Activated naive CD8-positive, alpha-beta T cell treated with anti-CD3 and anti-CD28 coated beads, Interleukin-2, amount 10 ng/mL, durations not matched to agents 7 days and 5 days (primary cell): ENCODE measurements around the gene NFATC1. TPM values are rescaled to one million over a fixed set of nuclear protein-coding genes. Genes with fewer than 3 reads are reported as not detected.

Experiments
- ATAC-seq: fragments of 150-1000 bp; cut with Tn5 transposase; one replicate; pipeline ENCODE4 v1.10.0; 2021; ENCODE audit warnings: low read depth, moderate library complexity
- POLR2A ChIA-PET: fragments of 350-600 bp; sonication (Branson Sonifier 250); formaldehyde crosslinking; loops from one replicate; lab custom pipeline; 2021; ENCODE audit warnings: antibody characterized with exemption; lab: Charles Lee
- DNase-seq: peaks from one replicate; pipeline ENCODE4 v3.0.0; 2021
- H3K27ac Mint-ChIP-seq: one replicate; pipeline ENCODE4 v1.8.0; 2022; ENCODE audit warnings: mild to moderate bottlenecking, mixed read lengths
- H3K27me3 Mint-ChIP-seq: one replicate; pipeline ENCODE4 v1.8.0; 2022; ENCODE audit warnings: mild to moderate bottlenecking, moderate library complexity, mixed read lengths
- H3K36me3 Mint-ChIP-seq: one replicate; pipeline ENCODE4 v1.8.0; 2021; ENCODE audit warnings: mild to moderate bottlenecking, mixed read lengths
- H3K4me1 Mint-ChIP-seq: one replicate; pipeline ENCODE4 v1.8.0; 2021; ENCODE audit warnings: mixed read lengths
- H3K4me3 Mint-ChIP-seq: one replicate; pipeline ENCODE4 v1.8.0; 2022; ENCODE audit warnings: mild to moderate bottlenecking, moderate library complexity, mixed read lengths
- H3K9me3 Mint-ChIP-seq: one replicate; pipeline ENCODE4 v1.8.0; 2021; ENCODE audit warnings: mixed read lengths
- total RNA-seq, 2 experiments: library from RNA; stranded (reverse); gene quantifications; one replicate each; pipeline ENCODE4 v1.2.3, GENCODE V29; 2021

NFATC1 gene
- total RNA-seq, 2 experiments from 2014 or later: 46.9 to 50.8 TPM

DNA sequence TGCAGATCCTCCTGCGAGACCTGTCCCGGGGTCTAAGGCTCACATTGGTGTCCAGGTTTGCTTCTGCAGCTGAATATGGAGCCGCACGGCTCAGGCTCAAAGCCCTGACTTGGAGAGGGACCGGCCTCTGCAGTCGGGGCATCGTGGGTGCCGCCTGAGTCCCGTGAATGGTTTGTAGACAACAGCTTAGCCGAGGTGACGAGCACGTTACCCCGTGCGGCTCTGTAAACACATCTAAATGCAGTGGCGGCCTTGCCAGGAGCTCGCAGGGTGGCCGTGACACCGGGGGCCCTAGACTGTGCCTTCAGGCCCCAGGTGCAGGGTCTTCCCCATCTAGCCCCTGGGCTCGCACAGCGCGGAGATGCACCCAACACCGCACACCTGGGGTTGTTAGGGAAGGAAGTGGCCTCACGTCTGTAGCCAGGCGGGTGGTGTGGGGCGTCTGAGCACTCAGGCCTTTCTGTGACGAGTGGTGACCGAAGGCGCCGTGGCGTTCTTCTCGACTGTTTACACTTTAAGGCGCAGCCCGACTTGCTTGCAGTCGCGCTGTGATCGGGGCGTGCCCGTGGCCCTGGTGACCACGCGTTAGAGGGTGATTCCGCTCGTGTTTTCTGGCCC is 91.6 kb downstream of the NFATC1 start:
- Mint-ChIP-seq H3K36me3 (peaks cover 9% of the 10 kb centered on the region), H3K4me1 (peaks cover 9% of the 10 kb centered on the region), H3K4me3 (no peak overlapping the region), H3K9me3 (no peaks in the 10 kb centered on the region), H3K27me3 (no peaks in the 10 kb centered on the region), H3K27ac (no peak overlapping the region)
- DNase-seq (no peak), ATAC-seq (no peak)
- POLR2A ChIA-PET: interaction anchor here (0.6 kb wide), 1 partner anchor 16 kb away, joined by 3 read pairs; no protein-coding TSS in a partner anchor

DNA sequence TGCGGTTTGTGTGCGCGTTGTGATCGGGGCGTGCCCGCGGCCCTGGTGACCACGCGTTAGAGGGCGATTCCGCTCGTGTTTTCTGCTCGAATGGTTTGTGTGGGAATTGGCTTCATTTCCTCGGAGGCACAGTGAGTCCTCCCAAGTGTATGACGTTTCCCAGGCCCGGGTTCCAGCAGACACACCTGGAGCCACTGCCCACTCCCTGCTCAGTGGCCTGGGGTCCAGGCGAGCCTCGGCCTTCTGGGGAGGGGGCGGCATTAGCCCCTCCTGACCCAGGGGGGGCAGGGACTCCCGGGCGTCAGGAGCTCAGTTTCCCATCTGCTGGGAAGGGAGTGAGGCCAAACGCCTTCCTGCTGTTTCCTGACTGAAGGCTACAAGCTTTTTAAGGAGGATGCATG is 92.1 kb downstream of the NFATC1 start:
- no peak for DNase-seq
- no peak overlapping the region for H3K4me3 Mint-ChIP-seq
- no peak for ATAC-seq
- peaks cover 10% of the 10 kb centered on the region for H3K36me3 Mint-ChIP-seq
- no peaks in the 10 kb centered on the region for H3K27me3 Mint-ChIP-seq
- no peaks in the 10 kb centered on the region for H3K9me3 Mint-ChIP-seq
- no peak overlapping the region for H3K27ac Mint-ChIP-seq
- peaks cover 9% of the 10 kb centered on the region for H3K4me1 Mint-ChIP-seq
- POLR2A ChIA-PET: interaction anchor here (0.6 kb wide), 1 partner anchor 16 kb away, joined by 3 read pairs; no protein-coding TSS in a partner anchor

DNA sequence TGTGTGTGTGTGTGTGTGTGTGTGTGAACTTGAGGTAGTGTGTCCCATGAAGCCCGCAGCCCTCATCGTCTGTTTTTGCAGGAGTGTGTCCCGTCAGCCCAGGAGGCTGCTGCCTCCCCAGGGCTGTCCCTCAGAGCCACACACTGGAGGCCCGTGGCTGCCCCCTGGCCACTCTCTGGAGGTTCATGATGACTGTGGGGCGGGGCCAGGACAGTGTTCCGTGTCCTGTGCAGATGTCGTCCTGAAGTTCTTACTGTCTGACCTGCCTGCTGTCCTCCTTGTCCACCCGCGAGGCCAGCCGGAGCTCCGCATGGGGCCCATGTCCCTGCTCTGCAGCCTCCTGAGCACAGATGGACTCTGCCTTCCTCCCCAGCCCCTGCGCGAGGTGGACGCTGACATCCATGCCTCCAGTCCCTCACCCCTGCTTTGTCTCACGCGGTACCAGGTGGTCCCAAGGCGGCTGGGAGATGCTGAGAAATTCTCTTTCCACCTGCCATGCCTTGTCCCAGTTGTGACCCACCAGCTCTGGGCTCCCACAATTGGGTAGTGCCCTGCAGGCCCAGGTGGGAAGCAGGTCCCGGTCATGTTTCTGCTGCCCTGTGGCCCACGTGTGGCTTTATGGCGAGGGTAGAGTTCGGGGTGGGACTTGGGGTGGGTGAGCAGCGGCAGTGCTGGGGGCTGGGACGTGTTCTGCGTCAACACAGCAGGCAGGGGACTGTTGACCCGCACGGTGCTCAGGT is 92.8 kb downstream of the NFATC1 start:
- ATAC-seq (no peak), DNase-seq (no peak)
- Mint-ChIP-seq H3K9me3 (no peaks in the 10 kb centered on the region), H3K27ac (no peak overlapping the region), H3K36me3 (peaks cover 10% of the 10 kb centered on the region), H3K4me3 (no peak overlapping the region), H3K27me3 (no peaks in the 10 kb centered on the region), H3K4me1 (peaks cover 9% of the 10 kb centered on the region)
- POLR2A ChIA-PET: interaction anchor here (0.6 to 0.7 kb wide), 2 partner anchors 15 to 35 kb away, joined by 3 to 5 read pairs; no protein-coding TSS in a partner anchor

DNA sequence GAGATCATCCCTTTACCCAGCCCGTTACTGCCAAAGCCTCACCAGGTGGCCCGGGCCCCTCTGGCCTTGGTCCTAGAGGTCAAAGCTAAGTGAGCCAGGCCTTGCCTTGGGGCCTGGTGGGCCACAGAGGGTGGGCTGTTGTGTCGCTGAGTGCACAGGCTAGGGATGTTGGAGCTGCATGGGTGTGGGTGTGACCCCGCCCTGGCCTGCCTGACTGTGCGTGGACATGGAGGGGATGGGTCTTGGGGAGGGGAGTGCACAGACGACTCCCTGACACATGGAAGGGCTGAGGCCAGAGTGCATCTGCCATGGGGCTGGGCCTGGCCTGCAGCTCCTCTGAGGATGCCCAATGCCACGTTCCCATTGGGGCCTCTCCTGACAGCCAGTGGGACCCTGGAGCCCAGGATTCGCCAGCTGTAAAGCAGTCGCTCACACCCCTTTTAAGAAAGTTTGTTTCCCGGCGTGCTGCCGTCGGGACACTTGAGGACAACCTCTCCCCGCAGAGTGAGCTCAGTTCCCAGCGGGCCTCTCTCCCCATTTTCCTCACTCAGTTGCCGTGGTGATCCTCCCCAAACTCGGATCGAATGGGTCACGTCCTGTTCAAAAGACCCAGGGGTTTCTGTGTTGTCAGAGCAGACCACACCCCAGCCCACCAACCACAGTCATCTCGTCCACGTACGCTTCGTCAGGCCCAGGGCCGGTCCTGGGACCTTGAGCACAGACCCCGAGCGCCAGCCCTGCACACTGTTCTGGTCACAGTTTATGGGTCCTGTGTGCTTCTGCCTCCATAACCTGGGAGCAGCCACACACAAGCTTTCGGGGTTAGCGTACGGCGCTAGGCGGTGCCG is 93.5 kb downstream of the NFATC1 start:
- POLR2A ChIA-PET: no interaction called here
- peak; percentile 29 for DNase-seq
- ATAC-seq: no peak
- Mint-ChIP-seq H3K36me3 (peaks cover 10% of the 10 kb centered on the region), H3K9me3 (no peaks in the 10 kb centered on the region), H3K27me3 (no peaks in the 10 kb centered on the region), H3K4me3 (no peak overlapping the region), H3K4me1 (peaks cover 9% of the 10 kb centered on the region), H3K27ac (no peak overlapping the region)

DNA sequence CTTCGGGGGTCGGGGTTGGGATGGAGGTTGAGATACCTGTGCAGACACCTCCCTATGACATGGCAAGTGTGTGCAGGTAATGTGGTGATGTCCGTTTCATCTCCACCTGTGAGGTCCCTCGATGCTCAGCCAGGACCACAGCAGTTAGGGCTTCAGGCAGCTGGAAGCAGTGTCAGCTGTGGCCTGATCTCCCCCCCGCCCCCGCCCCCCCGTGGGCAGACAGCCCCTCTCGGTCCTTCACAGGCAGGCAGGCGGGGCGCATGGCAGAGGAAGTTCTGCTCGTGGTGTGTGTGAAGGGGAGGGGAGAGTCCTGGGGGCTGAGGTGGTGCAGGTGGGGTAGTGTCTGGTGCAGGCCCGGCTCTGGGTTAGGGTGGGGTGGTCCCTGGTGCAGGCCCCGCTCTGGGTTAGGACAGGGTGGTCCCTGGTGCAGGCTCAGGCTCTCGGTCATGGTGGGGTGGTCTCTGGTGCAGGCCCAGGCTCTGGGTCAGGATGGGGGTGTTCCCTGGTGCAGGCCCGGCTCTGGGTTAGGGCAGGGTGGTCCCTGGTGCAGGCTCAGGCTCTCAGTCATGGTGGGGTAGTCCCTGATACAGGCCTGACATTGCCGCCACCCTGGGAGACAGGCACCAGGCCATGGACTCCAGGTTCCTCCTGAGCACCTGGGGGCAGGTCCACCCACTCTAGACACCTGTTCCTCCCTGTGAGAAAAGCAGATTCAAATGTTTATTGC is 94.3 kb downstream of the NFATC1 start:
- Mint-ChIP-seq H3K4me3 (no peak overlapping the region), H3K4me1 (peaks cover 9% of the 10 kb centered on the region), H3K36me3 (peaks cover 12% of the 10 kb centered on the region), H3K27me3 (no peaks in the 10 kb centered on the region), H3K9me3 (no peaks in the 10 kb centered on the region), H3K27ac (no peak overlapping the region)
- POLR2A ChIA-PET: no interaction called here
- ATAC-seq (no peak), DNase-seq (no peak)

DNA sequence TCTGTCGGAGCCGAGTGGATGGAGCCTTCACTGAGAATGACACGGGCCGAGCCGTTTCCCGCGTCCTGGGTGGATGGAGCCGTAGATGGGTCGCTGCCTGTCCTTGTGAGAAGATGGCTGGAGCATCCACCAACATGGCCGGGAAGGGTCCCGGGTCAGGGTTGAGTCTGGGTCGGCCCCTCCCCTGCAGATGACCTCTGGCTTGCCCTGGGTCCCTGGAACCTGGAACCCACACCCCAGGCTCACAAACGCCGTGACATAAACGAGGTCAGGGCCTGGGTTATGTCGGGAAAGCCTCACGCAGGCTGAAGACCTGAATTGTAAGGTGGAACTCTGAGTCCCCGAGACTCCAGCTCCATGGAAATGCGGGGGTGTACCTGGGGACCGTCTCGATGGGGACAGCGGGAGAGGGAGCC is 94.9 kb downstream of the NFATC1 start:
- Mint-ChIP-seq H3K36me3 (peaks cover 17% of the 10 kb centered on the region), H3K27ac (no peak overlapping the region), H3K27me3 (no peaks in the 10 kb centered on the region), H3K4me3 (no peak overlapping the region), H3K9me3 (no peaks in the 10 kb centered on the region), H3K4me1 (peaks cover 9% of the 10 kb centered on the region)
- DNase-seq (no peak), ATAC-seq (no peak)
- POLR2A ChIA-PET: no interaction called here

DNA sequence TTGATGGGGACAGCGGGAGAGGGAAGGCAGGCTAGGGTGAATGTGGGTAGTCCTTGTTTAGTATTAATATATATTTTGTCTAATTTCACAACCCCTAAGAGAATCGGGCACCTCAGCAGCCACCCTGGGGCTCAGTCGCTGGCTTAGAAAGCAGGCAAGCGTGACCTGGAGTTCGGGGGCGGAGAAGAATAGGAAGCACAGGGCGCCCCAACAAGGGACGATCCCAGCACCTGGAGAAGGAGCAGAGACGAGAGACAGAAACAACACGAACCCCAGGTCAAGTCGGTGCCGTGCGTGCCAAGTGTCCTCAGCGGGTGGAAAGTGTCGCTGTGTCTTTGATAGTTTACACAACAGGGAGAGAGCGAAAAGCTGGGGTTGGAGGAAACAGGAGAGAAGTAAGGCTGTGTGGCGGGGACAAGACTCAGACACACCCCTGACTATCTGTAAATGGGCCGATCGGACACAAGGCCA is 95.4 kb downstream of the NFATC1 start:
- ATAC-seq: no peak

DNA sequence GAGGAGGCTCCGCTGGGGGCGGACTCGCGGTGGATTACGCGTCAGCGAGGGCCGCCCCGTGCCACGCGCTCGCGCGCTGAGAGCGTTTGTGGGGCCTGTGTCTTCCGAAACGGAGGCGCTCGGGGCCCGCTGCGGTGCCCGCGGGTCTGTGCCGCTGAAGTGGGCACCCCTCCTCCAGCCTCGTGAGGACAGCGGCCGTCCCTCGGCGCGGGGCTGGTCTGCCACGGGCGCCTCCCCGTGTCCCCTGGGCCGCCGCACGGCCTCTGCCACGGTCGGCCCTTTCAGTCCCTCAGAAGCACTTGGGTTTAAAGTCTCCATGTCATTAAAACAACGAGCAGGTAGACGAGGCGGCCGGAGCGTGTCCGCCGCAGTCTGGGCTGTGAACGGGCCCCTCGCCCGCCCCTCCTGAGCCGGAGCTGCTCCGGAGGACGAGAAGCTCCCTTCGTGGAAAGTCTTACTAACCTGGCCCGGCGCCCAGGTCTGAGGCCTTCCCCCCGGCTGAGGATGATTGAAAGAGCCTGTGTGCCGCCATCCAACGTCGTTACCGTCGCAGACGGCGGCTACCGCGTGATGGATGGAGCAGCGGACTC is 97.6 kb downstream of the NFATC1 start:
- Mint-ChIP-seq H3K4me3 (no peak overlapping the region), H3K27me3 (no peaks in the 10 kb centered on the region), H3K36me3 (peaks cover 37% of the 10 kb centered on the region), H3K27ac (no peak overlapping the region), H3K4me1 (peaks cover 9% of the 10 kb centered on the region), H3K9me3 (peaks cover 7% of the 10 kb centered on the region)
- ATAC-seq (no peak), DNase-seq (peak; percentile 15)
- POLR2A ChIA-PET: interaction anchor here (0.7 kb wide), 1 partner anchor 25 kb away, joined by 3 read pairs; no protein-coding TSS in a partner anchor

More for the DNA sequence above, 95.4 kb downstream of the NFATC1 start:
- POLR2A ChIA-PET: no interaction called here
- no peak for DNase-seq
- H3K27ac Mint-ChIP-seq: no peak overlapping the region
- peaks cover 19% of the 10 kb centered on the region for H3K36me3 Mint-ChIP-seq
- peaks cover 2% of the 10 kb centered on the region for H3K9me3 Mint-ChIP-seq
- H3K27me3 Mint-ChIP-seq: no peaks in the 10 kb centered on the region
- H3K4me1 Mint-ChIP-seq: peaks cover 9% of the 10 kb centered on the region
- no peak overlapping the region for H3K4me3 Mint-ChIP-seq

DNA sequence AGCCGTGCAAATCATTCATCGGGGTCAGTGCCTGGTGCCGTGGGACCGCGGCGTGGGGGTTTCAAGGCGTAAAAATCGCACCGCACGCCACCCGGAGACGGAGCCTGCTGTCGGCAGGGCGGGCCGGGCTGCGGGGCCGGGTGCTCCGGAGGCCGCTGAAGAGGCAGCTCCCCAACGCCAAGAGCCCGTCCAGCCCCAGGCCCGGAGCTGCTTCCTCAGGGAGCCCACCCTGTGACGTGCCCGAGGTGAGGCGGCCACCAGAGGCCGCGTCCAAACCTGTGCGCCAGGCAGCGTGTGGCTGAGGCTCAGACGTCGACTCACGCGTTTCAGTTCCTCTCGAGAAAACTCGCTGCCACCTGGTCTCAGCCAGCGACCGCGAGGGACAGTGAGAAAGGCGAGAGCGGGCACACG is 98.1 kb downstream of the NFATC1 start:
- H3K27me3 Mint-ChIP-seq: no peaks in the 10 kb centered on the region
- H3K9me3 Mint-ChIP-seq: peaks cover 10% of the 10 kb centered on the region
- POLR2A ChIA-PET: no interaction called here
- H3K27ac Mint-ChIP-seq: no peak overlapping the region
- H3K36me3 Mint-ChIP-seq: peaks cover 42% of the 10 kb centered on the region
- ATAC-seq (no peak), DNase-seq (peak; percentile 21)
- peaks cover 9% of the 10 kb centered on the region for H3K4me1 Mint-ChIP-seq
- no peak overlapping the region for H3K4me3 Mint-ChIP-seq

DNA sequence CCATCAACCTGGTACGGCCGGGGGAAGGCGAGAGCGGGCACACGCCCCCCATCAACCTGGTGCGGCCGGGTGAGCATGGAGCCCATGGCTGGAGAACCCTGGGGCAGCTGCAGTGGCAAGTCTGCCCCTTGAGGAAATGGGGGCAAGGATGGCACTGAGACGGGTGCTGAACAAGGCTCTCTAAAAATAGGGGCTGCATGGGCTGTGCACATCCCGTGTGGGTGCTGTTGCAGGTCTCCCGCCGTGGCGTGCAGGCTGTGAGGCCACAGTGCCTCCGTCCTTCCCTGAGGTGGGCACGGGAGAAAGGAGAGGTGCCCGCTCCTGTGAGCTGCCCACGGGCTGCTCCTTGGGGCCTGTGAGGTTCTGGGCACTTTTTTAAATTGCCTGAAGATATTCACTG is 99.2 kb downstream of the NFATC1 start:
- peak; percentile 14 for DNase-seq
- H3K4me3 Mint-ChIP-seq: no peak overlapping the region
- POLR2A ChIA-PET: no interaction called here

DNA sequence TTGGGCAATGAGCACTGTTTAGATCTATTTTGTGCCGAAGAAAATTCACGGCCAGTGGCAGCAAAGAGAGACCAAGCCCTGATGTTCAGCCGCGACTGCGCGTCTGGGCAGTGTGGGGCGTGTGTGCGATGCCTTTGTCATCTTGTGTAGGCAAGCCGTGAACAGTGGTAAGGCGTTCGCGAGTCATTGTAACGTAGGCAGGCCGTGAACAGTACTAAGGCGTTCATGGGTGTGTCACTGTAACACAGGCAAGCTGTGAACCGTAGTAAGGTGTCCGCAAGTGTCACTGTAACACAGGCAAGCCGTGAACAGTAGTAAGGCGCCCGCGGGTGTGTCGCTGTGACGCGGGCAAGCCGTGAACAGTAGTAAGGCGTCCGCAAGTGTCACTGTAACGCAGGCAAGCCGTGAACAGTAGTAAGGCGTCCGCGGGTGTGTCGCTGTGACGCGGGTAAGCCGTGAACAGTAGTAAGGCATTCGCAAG is 99.9 kb downstream of the NFATC1 start:
- Mint-ChIP-seq H3K27me3 (no peaks in the 10 kb centered on the region), H3K4me3 (no peak overlapping the region), H3K27ac (no peak overlapping the region), H3K4me1 (peaks cover 9% of the 10 kb centered on the region), H3K9me3 (peaks cover 24% of the 10 kb centered on the region), H3K36me3 (peaks cover 57% of the 10 kb centered on the region)
- ATAC-seq (no peak), DNase-seq (peak; percentile 7)
- POLR2A ChIA-PET: no interaction called here

More for the DNA sequence above, 99.2 kb downstream of the NFATC1 start:
- Mint-ChIP-seq H3K36me3 (peaks cover 50% of the 10 kb centered on the region), H3K4me1 (peaks cover 9% of the 10 kb centered on the region), H3K27me3 (no peaks in the 10 kb centered on the region), H3K9me3 (peaks cover 19% of the 10 kb centered on the region), H3K27ac (no peak overlapping the region)
- ATAC-seq: no peak

DNA sequence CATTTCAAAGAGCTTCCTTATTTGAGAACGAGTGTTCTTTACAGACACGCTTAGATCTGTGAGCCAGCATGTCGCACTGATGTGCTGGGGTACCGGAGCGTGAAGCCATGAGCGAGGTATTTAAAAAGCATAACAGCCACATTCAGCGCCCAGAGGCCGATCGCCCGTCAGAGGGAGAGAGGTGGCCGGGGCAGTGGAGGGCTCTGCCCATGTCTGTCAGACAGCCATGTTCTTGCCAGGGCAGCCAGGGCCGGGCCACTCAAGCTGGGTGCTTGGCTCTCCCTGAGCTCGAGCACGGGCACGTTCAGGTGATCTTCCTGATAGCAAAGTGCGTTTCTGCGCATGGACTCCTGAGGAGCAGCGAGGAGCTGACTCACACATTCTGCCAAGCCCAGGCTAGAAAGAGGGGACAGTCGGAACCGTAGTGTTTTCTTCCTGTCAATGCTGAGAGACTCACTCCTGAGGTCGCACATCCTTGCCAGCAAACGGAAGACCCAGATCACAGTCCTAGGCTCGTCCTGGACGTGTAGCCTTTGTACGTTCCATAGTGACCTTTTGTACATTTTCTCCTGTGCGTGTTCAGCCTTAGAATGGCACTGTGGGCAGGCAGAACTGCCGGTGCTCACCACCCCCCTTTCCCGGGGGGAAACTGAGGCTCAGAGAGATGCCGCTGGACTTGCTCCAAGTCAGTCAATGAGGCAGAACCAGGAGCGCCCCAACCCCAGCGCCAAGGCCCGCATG is 100.7 kb downstream of the NFATC1 start:
- DNase-seq: peak; percentile 5
- H3K27ac Mint-ChIP-seq: no peak overlapping the region
- POLR2A ChIA-PET: no interaction called here
- no peak overlapping the region for H3K4me3 Mint-ChIP-seq
- peaks cover 6% of the 10 kb centered on the region for H3K4me1 Mint-ChIP-seq
- no peaks in the 10 kb centered on the region for H3K27me3 Mint-ChIP-seq
- no peak for ATAC-seq
- H3K9me3 Mint-ChIP-seq: peaks cover 25% of the 10 kb centered on the region
- peaks cover 56% of the 10 kb centered on the region for H3K36me3 Mint-ChIP-seq
